Stimulated activated CD4-positive, alpha-beta T cell treated with anti-CD3 and anti-CD28 coated beads, TNF-alpha, amount 100 ng/mL, for 1 hour (primary cell): Measurements from ENCODE around the gene SAMMSON.

Experiments used
- DNase-seq, 3 donors: peaks; one replicate each; pipeline ENCODE4 v3.0.0-alpha.2; 2020; ENCODE audit warnings: low read depth in 3 of 3, low spot score in 1 of 3

Gene SAMMSON

GRCh38 chr3:70010346-70010745 lies 10.8 kb downstream of the SAMMSON start:
- no peak for DNase-seq

- no peak for DNase-seq
These were observed 12.0 kb downstream of the SAMMSON start for GRCh38 chr3:70011582-70011981.

GRCh38 chr3:70020906-70021660 lies 21.6 kb downstream of the SAMMSON start:
- DNase-seq: no peak

GRCh38 chr3:70028361-70028760 lies 28.8 kb downstream of the SAMMSON start:
- DNase-seq: no peak

- no peak for DNase-seq
These were observed 39.2 kb downstream of the SAMMSON start for GRCh38 chr3:70038693-70039092.

GRCh38 chr3:70040386-70040785 lies 40.9 kb downstream of the SAMMSON start:
- no peak for DNase-seq

GRCh38 chr3:70042641-70043040 lies 43.1 kb downstream of the SAMMSON start:
- DNase-seq: no peak

GRCh38 chr3:70049761-70050160 lies 50.2 kb downstream of the SAMMSON start:
- no peak for DNase-seq

- no peak for DNase-seq
These were observed 53.8 kb downstream of the SAMMSON start for GRCh38 chr3:70053293-70053692.

- DNase-seq: no peak
These were observed 56.5 kb downstream of the SAMMSON start for GRCh38 chr3:70056081-70056480.

- no peak for DNase-seq
These were observed 57.9 kb downstream of the SAMMSON start for GRCh38 chr3:70057426-70057825.

GRCh38 chr3:70061096-70061495 lies 61.6 kb downstream of the SAMMSON start:
- no peak for DNase-seq

- DNase-seq: no peak
These were observed 64.8 kb downstream of the SAMMSON start for GRCh38 chr3:70064194-70064779.

GRCh38 chr3:70065696-70066253 lies 66.2 kb downstream of the SAMMSON start:
- DNase-seq: no peak

GRCh38 chr3:70067860-70068521 lies 68.5 kb downstream of the SAMMSON start:
- DNase-seq: no peak

- no peak for DNase-seq
These were observed 70.0 kb downstream of the SAMMSON start for GRCh38 chr3:70069557-70069956.

GRCh38 chr3:70071138-70071537 lies 71.6 kb downstream of the SAMMSON start:
- DNase-seq: no peak

- no peak for DNase-seq
These were observed 72.6 kb downstream of the SAMMSON start for GRCh38 chr3:70072180-70072579.

GRCh38 chr3:70072754-70073153 lies 73.2 kb downstream of the SAMMSON start:
- no peak for DNase-seq

- DNase-seq: no peak
These were observed 75.6 kb downstream of the SAMMSON start for GRCh38 chr3:70075101-70075500.

GRCh38 chr3:70076396-70076795 lies 76.9 kb downstream of the SAMMSON start:
- no peak for DNase-seq

- DNase-seq: no peak
These were observed 79.2 kb downstream of the SAMMSON start for GRCh38 chr3:70078778-70079177.
